Ovary (tissue), 3 donors: ENCODE measurements around the gene PPP1CA.

Source experiments
- CTCF ChIP-seq, 3 donors: fragments of 450-650 bp in 2 of 3; fragments of 200-600 bp in 1 of 3; IDR thresholded peaks; one replicate each; pipeline versions ENCODE4 v1.5.1 to v1.8.0; 2016 to 2022; ENCODE audit warnings: antibody characterized with exemption in 3 of 3, mild to moderate bottlenecking in 1 of 3
- POLR2A ChIP-seq: fragments of 450-650 bp; IDR thresholded peaks from one replicate; pipeline ENCODE4 v1.6.1; 2017; ENCODE audit warnings: antibody characterized with exemption, mild to moderate bottlenecking, moderate library complexity
- donor health status: DM: no; HTN: no; CAD: no.

GRCh38 chr11:67404515-67405195, 3.0 kb upstream of the PPP1CA start:
- TF ChIP-seq POLR2A (no peak), CTCF (IDR thresholded peaks at IDR 0.05) (no peak)
